ENCODE measurements around the gene INPP5D.

INPP5D gene

GRCh38 chr2:233146194-233146593, 86.1 kb downstream of the INPP5D start:
- no peak for TF ChIP-seq CTCF (IDR thresholded peaks at IDR 0.05)
- H3K27ac ChIP-seq, result no peak overlapping the region
- H3K4me1 ChIP-seq (ENCODE audit: control insufficient read depth in 1 of 2, insufficient read depth in 1 of 2, low read depth in 1 of 2, low read length in 1 of 2), result no peaks in the 10 kb centered on the region
- H3K36me3 ChIP-seq, result peaks cover 99% of the 10 kb centered on the region
- no peak overlapping the region for H3K4me3 ChIP-seq (ENCODE audit: low read depth in 1 of 2, low read length in 1 of 2)
- no peaks in the 10 kb centered on the region for H3K9me3 ChIP-seq
- no peaks in the 10 kb centered on the region for H3K27me3 ChIP-seq

DNA sequence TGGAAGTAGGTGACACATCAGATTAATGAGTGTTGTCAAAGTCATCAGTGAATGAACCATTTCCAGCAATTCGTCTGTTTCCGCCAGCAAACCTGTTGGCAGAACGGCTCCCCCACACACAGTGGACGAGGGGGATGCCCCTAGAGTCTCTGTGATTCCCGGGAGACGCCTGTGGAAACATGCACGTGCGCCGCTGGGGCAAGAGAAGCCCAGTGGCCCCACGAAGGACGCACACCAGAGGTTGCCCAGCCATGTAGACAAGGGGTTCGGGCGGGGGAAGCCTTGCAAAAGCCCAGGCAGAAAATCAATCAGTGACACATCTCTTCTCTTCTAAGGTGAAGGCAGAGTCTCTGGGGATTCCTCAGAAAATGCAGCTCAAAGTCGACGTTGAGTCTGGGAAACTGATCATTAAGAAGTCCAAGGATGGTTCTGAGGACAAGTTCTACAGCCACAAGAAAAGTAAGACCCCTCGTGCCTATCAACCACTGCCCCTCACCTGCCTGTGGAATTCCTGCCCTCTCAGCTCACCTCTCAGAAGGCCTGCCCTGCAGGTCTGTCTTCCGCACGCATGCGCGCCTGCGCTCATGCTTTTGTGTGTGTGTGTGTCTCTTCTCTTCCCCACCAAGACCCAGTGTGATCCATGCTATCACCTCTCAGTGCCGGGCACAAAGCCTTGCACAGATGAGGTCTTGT, 87.1 kb downstream of the INPP5D start:
- Histone ChIP-seq H3K4me3 (ENCODE audit: low read depth in 1 of 2, low read length in 1 of 2) (no peak overlapping the region), H3K36me3 (peaks cover 99% of the 10 kb centered on the region), H3K9me3 (no peaks in the 10 kb centered on the region), H3K27ac (no peak overlapping the region), H3K27me3 (no peaks in the 10 kb centered on the region), H3K4me1 (ENCODE audit: control insufficient read depth in 1 of 2, insufficient read depth in 1 of 2, low read depth in 1 of 2, low read length in 1 of 2) (no peaks in the 10 kb centered on the region)
- no peak for TF ChIP-seq CTCF (IDR thresholded peaks at IDR 0.05)

DNA sequence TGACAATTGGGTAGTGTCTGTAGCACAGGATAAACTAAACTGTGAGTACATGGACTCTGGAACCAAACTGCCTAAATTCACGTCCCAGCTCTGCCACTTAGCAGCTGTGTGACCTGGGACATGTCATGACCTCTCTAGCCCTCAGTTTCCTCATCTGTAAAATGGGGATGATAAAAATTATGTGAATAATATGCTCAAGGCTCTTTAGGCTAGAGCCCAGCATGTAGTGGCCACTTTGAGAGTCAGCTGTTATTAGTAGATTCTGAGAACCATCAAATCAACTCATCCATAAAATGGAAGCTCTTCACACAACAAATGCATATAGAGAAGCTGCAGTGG, 87.7 kb downstream of the INPP5D start:
- Histone ChIP-seq H3K36me3 (peaks cover 99% of the 10 kb centered on the region), H3K4me3 (ENCODE audit: low read depth in 1 of 2, low read length in 1 of 2) (no peak overlapping the region), H3K9me3 (no peaks in the 10 kb centered on the region), H3K27me3 (no peaks in the 10 kb centered on the region), H3K4me1 (ENCODE audit: control insufficient read depth in 1 of 2, insufficient read depth in 1 of 2, low read depth in 1 of 2, low read length in 1 of 2) (no peaks in the 10 kb centered on the region), H3K27ac (no peak overlapping the region)
- no peak for TF ChIP-seq CTCF (IDR thresholded peaks at IDR 0.05)

DNA sequence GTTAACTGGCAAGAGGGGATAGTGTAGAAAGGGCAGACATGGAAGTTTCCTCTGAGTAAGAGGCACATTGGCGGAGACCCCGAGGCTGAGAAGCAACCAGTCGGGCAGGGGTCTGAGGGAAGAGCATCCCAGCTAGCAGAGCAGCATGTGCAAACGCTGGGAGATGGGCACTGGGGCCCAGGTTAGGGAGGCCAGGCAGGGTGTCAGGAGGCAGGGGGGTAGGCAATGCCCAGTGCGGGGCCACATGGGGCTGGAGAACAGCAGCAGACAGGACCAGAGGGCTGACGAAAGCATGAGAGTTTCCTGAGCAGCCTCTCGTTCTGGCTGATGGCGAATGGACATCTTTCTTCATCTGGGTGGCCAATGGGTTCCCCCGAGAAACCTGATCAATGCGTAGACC, 88.2 kb downstream of the INPP5D start:
- H3K27ac ChIP-seq, result no peak overlapping the region
- no peaks in the 10 kb centered on the region for H3K9me3 ChIP-seq
- TF ChIP-seq CTCF (IDR thresholded peaks at IDR 0.05), result no peak
- no peaks in the 10 kb centered on the region for H3K4me1 ChIP-seq (ENCODE audit: control insufficient read depth in 1 of 2, insufficient read depth in 1 of 2, low read depth in 1 of 2, low read length in 1 of 2)
- H3K27me3 ChIP-seq, result no peaks in the 10 kb centered on the region
- peaks cover 99% of the 10 kb centered on the region for H3K36me3 ChIP-seq
- H3K4me3 ChIP-seq (ENCODE audit: low read depth in 1 of 2, low read length in 1 of 2), result no peak overlapping the region

GRCh38 chr2:233152541-233152940, 92.4 kb downstream of the INPP5D start:
- Histone ChIP-seq H3K9me3 (no peaks in the 10 kb centered on the region), H3K4me3 (ENCODE audit: low read depth in 1 of 2, low read length in 1 of 2) (no peak overlapping the region), H3K27ac (no peak overlapping the region), H3K4me1 (ENCODE audit: control insufficient read depth in 1 of 2, insufficient read depth in 1 of 2, low read depth in 1 of 2, low read length in 1 of 2) (no peaks in the 10 kb centered on the region), H3K36me3 (peaks cover 90% of the 10 kb centered on the region), H3K27me3 (no peaks in the 10 kb centered on the region)
- TF ChIP-seq CTCF (IDR thresholded peaks at IDR 0.05), result no peak
